HL-60 (cell line): ENCODE results near the gene SPNS2.

Experiments used
- CTCF ChIP-seq: IDR thresholded peaks from one replicate; pipeline ENCODE4 v1.5.1; 2011; ENCODE audit warnings: low read length, control low read depth, inconsistent platforms; ENCODE audit not compliant: insufficient read depth
- GABPA ChIP-seq: IDR thresholded peaks from 2 replicates; pipeline ENCODE4 v1.6.1; 2012; ENCODE audit warnings: low read depth
- POLR2AphosphoS5 ChIP-seq: IDR thresholded peaks from 2 replicates; pipeline ENCODE4 v1.6.1; 2012; ENCODE audit warnings: low read depth
- SPI1 ChIP-seq: IDR thresholded peaks from 2 replicates; pipeline ENCODE4 v1.6.1; 2012; ENCODE audit warnings: low read depth, mild to moderate bottlenecking, borderline replicate concordance
- TF ChIP-seq, protein P1 (sequence below): IDR thresholded peaks from 2 replicates; pipeline ENCODE4 v1.6.1; 2012; ENCODE audit warnings: low read depth; ENCODE audit not compliant: insufficient replicate concordance

DNA sequence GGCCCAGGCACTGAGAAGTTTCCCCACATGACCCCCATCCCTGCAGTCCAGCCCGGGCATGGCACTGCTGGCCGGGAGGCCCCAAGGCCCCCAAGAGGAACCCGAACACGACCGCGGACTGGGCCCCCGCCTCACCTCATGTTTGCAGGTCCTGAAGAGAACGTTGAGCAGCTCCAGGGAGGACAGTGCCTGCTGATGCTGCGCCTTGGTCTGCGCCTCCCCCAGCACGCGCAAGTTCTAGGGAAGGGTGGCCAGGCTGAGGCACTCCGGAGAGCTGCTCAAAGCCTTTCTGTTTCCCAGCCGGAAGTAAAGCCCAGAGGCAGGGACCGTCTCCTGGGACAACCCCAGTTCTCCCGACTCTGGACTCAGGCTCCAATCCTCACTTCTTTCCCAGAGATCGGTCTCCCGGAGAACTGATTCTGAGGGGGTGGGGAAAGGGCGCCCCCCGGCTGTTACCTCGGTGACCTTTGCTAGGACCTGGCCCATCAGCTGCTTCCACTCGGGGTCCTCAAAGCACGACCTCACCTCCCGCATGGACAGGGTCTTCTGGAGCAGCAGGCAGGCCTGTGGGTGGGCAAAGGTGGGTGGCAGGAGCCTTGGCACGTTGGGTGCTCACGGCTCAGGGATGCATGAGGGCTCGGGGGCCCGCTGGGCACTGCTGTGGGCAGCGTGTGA, 42.8 kb downstream of the SPNS2 start:
- TF ChIP-seq CTCF = no peak
- TF ChIP-seq POLR2AphosphoS5 = no peak
- TF ChIP-seq, protein P1, sequence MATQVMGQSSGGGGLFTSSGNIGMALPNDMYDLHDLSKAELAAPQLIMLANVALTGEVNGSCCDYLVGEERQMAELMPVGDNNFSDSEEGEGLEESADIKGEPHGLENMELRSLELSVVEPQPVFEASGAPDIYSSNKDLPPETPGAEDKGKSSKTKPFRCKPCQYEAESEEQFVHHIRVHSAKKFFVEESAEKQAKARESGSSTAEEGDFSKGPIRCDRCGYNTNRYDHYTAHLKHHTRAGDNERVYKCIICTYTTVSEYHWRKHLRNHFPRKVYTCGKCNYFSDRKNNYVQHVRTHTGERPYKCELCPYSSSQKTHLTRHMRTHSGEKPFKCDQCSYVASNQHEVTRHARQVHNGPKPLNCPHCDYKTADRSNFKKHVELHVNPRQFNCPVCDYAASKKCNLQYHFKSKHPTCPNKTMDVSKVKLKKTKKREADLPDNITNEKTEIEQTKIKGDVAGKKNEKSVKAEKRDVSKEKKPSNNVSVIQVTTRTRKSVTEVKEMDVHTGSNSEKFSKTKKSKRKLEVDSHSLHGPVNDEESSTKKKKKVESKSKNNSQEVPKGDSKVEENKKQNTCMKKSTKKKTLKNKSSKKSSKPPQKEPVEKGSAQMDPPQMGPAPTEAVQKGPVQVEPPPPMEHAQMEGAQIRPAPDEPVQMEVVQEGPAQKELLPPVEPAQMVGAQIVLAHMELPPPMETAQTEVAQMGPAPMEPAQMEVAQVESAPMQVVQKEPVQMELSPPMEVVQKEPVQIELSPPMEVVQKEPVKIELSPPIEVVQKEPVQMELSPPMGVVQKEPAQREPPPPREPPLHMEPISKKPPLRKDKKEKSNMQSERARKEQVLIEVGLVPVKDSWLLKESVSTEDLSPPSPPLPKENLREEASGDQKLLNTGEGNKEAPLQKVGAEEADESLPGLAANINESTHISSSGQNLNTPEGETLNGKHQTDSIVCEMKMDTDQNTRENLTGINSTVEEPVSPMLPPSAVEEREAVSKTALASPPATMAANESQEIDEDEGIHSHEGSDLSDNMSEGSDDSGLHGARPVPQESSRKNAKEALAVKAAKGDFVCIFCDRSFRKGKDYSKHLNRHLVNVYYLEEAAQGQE = no peak
- TF ChIP-seq SPI1 = no peak
- no peak for TF ChIP-seq GABPA
